NCI-H1436 treated with DMSO at 0.1 percent for 48 hours (cell line): ENCODE measurements around the gene RBFOX1.

ENCODE experiments used
- DNase-seq: peaks from one replicate; lab custom pipeline; 2025; lab: John Stamatoyannopoulos, UW

Gene RBFOX1

DNA sequence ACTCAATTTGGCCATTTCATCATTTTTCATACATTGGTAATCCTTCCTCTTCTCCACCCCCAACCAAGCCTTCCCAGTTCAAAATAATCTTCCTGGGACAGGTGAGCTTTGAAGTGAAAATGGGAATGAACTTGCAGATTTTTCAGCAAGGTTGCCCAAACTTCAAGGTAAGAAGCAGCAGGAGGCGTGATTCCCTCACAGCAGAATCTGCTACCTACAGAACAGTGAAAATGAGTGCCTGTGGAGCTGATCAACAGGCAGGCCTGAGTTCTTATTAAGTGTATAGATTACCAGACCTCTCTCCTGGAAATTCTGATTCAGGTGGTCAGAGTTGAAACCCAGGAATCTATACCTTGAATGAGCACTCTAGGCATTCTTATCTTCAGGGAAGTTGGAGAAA, 356.6 kb downstream of the RBFOX1 start:
- DNase-seq: no peak

DNA sequence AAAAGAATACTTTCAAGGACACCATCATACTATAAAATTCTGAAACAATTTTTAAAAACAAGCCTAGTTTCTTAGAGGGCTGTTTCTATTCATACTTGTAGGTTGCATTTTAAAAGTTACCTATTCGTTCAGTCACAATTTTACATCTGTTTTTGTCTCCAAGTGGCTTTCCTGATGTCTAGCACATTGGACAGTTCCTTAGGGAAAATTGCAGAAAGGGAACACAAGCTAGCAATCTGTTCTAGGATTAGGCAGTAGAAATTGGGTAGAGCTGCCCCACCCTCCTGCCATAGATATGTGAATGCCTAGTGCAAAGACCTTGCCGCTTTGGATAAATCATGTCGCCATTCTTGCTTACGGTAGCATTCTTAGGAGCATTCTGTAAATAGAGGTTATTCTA, 358.9 kb downstream of the RBFOX1 start:
- no peak for DNase-seq

GRCh38 chr16:7703672-7704071, 371.0 kb downstream of the RBFOX1 start:
- DNase-seq: no peak

DNA sequence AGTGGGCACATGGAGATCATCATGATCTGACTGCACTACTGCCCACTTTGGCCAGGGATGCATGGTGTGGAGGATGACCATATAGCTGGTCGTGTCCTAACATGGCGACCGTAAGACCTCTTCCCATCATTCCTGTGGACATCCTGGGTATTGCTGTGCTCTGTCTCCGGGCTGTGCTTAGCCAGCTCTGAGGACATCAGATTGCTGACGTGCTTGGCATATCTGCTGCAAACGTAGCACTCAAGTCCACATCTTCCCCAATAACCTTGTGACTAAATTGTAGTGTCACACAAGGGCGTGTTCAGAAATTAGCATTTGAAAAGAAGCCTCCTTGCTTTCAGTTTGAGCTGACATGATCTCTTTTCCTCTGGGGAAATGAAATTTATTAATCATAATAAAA, 373.2 kb downstream of the RBFOX1 start:
- no peak for DNase-seq

GRCh38 chr16:7709186-7709585, 376.5 kb downstream of the RBFOX1 start:
- no peak for DNase-seq

GRCh38 chr16:7713244-7713643, 380.6 kb downstream of the RBFOX1 start:
- DNase-seq: no peak

- no peak for DNase-seq
Observed at GRCh38 chr16:7714775-7715174, 382.1 kb downstream of the RBFOX1 start.

GRCh38 chr16:7716660-7717550, 384.3 kb downstream of the RBFOX1 start:
- DNase-seq: no peak

- DNase-seq: no peak
Observed at GRCh38 chr16:7722761-7723160, 390.1 kb downstream of the RBFOX1 start.

- no peak for DNase-seq
Observed at GRCh38 chr16:7731141-7731540, 398.5 kb downstream of the RBFOX1 start.

DNA sequence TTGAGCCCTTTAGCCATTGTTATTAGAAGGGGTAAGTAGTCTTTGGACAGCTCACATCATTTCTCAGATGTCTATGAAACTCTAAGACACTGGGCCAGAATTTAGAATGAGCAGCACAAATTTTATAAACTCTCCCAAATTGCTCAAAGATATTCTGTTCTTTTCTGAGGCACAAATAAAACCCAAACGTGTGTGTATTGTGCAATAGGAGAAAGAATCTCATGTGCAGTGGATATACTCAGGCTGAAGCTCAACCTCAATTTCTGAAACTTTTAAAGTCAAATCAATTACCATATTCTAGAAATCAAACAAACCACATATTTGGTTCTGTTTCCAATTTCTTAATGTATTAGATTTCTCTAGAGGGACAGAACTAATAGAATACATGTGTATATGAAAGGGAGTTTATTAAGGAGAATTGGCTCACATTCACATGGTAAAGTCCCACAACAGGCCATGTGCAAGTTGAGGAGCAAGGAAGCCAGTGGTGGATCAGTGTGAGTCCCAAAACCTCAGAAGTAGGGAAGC, 403.6 kb downstream of the RBFOX1 start:
- no peak for DNase-seq

GRCh38 chr16:7742626-7743025, 410.0 kb downstream of the RBFOX1 start:
- DNase-seq: no peak

DNA sequence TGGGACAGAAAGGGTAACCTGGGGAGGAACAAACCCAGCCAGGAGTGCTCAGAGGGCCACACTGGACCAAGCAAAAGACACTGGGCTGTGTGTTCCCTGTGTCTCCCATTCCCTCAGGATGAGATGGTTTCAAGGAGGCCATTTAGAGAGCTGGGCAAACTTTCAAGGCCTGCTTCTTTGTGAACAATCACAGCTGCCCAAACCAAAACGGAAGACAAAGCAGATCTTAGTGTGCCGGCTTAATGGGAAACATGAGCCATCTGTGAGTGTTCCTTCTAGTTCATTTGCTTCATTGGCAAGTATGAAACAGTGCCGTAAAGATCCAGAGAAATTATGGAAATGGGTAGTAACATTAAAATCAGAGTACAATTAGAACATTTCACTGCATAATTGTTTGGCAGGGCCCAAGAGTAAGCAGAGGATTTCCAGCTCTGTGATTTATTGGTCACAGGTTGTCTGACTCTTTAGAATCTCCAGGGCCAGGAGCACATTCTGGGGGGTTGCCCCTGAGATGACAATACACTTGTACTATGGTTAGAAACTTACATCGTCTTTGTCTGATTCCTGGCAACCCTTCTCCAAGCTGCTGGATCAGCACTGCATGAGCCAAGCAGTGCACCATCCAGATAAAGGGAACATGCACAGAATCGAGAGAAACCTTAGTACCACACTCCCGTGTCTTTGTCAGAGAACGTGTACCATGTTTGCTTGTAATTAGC, 412.1 kb downstream of the RBFOX1 start:
- DNase-seq: no peak

GRCh38 chr16:7745276-7745675, 412.6 kb downstream of the RBFOX1 start:
- DNase-seq: no peak

DNA sequence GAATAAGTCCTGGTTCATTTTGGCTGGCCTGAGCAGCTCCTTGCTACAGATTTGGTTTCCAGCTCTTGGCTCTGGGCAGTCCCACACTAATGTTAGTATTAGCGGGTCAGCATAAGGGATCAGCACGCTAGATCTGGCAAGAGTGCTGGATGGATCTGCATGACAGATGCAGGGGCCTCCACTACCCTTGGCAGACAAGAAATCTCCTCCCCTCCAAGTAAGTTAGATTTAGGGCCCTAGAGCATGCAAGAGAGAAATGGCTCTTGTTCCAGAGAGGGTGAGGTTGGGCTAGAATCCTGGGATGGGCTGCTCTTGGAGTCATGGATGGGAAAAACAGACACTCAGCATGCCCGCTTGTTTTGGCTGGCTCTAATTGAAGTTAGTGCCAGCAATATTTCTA, 414.3 kb downstream of the RBFOX1 start:
- no peak for DNase-seq

- DNase-seq: no peak
Observed at GRCh38 chr16:7748522-7748921, 415.9 kb downstream of the RBFOX1 start.

- DNase-seq: no peak
Observed at GRCh38 chr16:7755347-7755882, 422.8 kb downstream of the RBFOX1 start.
